Thyroid gland (tissue), 4 donors: ENCODE results near the gene OPRM1.

ENCODE experiments used
- POLR2A ChIP-seq, 2 donors: fragments of 450-650 bp; IDR thresholded peaks; one replicate each; pipeline ENCODE4 v1.6.1; 2017; ENCODE audit warnings: antibody characterized with exemption in 2 of 2, mild to moderate bottlenecking in 2 of 2, moderate library complexity in 1 of 2
- TF ChIP-seq, protein P1 (sequence below), 6 experiments: fragments of 200-600 bp in 3 of 6; fragments of 450-650 bp in 3 of 6; sonication (generic) in 3 of 6; IDR thresholded peaks; one replicate each; pipeline ENCODE4 v1.5.1; 2016 to 2019; ENCODE audit warnings: antibody characterized with exemption in 6 of 6, mild to moderate bottlenecking in 2 of 6, inconsistent platforms in 1 of 6, moderate library complexity in 1 of 6

GRCh38 chr6:153997221-153997620 lies 41.8 kb upstream of the OPRM1 start:
- no peak for TF ChIP-seq POLR2A (IDR thresholded peaks at IDR 0.05)
- TF ChIP-seq, protein P1, sequence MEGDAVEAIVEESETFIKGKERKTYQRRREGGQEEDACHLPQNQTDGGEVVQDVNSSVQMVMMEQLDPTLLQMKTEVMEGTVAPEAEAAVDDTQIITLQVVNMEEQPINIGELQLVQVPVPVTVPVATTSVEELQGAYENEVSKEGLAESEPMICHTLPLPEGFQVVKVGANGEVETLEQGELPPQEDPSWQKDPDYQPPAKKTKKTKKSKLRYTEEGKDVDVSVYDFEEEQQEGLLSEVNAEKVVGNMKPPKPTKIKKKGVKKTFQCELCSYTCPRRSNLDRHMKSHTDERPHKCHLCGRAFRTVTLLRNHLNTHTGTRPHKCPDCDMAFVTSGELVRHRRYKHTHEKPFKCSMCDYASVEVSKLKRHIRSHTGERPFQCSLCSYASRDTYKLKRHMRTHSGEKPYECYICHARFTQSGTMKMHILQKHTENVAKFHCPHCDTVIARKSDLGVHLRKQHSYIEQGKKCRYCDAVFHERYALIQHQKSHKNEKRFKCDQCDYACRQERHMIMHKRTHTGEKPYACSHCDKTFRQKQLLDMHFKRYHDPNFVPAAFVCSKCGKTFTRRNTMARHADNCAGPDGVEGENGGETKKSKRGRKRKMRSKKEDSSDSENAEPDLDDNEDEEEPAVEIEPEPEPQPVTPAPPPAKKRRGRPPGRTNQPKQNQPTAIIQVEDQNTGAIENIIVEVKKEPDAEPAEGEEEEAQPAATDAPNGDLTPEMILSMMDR (IDR thresholded peaks at IDR 0.05), result no peak
